WERI-Rb-1 (cell line): Measurements from ENCODE around the gene PUSL1.

ENCODE experiments used
- DNase-seq: peaks from one replicate; pipeline ENCODE4 v3.0.0-alpha.2; 2020
- H3K27ac ChIP-seq: fragments of 250-450 bp; sonication (Bioruptor Pico); 2 replicates; pipeline ENCODE4 v1.5.1; 2020; ENCODE audit warnings: mild to moderate bottlenecking, moderate library complexity
- H3K27me3 ChIP-seq: fragments of 250-450 bp; sonication (Bioruptor Pico); 2 replicates; pipeline ENCODE4 v1.5.1; 2021; ENCODE audit warnings: mild to moderate bottlenecking, low read depth, moderate library complexity; ENCODE audit not compliant: insufficient read depth, severe bottlenecking
- H3K36me3 ChIP-seq: fragments of 250-450 bp; sonication (Bioruptor Pico); 2 replicates; pipeline ENCODE4 v1.5.1; 2020; ENCODE audit warnings: mild to moderate bottlenecking, moderate library complexity
- H3K4me3 ChIP-seq: 2 replicates; pipeline ENCODE4 v1.5.1; 2011; ENCODE audit warnings: low read depth, mild to moderate bottlenecking, control low read depth, low read length
- H3K9me3 ChIP-seq: fragments of 250-450 bp; sonication (Bioruptor Pico); 2 replicates; pipeline ENCODE4 v1.5.1; 2021; ENCODE audit warnings: mild to moderate bottlenecking, moderate library complexity; ENCODE audit not compliant: severe bottlenecking
- CTCF ChIP-seq: IDR thresholded peaks from 2 replicates; pipeline ENCODE4 v1.5.1; 2011; ENCODE audit warnings: low read depth, mild to moderate bottlenecking, control low read depth, inconsistent platforms, low read length

Gene PUSL1

DNA sequence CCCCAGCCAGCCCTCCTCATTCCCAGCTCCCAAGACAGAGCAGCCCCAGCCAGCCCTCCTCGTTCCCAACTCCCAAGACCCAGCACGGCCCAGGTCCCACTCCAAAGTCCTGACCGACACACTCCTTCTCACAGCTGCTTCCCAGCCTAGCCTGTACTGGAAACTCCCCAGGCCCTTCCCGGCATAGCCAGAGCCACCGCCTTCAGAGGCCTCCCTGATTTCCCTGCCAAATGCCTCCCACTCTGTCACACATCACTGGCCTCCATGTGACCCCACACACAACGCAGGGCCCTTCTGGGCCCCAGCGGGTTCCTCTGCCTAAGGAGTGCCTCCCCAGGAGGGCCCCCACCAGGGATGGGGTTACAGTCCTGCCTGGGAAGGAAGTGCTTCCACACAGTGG, 37.6 kb upstream of the PUSL1 start:
- H3K36me3 ChIP-seq = peaks cover 52% of the 10 kb centered on the region
- DNase-seq = no peak
- H3K27ac ChIP-seq = no peak overlapping the region

DNA sequence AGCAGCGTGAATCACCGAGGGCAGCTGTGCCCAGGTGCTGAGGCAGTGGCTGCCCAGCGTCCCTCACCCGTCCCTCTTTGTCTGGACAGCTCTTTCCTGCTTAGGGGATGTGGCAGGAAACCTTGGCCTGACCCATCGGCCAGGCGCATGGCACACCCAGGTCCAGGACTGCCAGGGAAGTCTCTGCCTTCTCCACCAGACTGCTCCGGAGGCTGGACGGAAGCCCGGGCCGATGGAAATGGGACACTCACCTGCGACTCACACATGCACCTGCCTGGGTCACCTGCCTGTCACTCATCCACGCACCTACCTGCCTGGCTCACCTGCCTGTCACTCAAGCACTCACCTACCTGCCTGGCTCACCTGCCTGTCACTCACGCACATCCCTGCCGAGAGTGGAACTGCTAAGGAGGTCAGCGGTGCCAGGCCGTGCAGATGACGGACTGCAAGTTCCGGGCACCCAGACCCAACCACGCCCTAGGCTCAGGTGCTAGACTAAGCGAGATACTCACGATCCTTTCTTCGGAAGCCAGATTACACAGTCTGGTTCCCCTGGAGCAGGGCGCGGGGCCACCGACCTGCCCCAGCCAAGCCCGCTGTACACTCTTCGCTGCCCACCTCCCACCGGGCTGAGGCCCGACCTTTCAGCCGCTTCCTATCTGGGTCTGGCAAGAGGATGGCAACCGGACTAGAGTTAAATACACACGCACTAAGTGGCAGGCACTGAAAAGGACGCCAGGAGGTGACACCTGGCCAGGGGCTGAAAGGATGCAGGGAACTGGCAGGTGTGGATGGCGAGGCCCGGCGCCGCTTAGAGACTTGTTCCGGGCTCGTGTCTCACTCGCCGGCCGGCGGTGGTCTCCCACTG, 35.8 kb upstream of the PUSL1 start:
- peaks cover 37% of the 10 kb centered on the region for H3K36me3 ChIP-seq
- H3K4me3 ChIP-seq = peak overlapping the region; percentile 77
- H3K9me3 ChIP-seq = no peaks in the 10 kb centered on the region
- DNase-seq = no peak
- TF ChIP-seq CTCF = no peak
- peak overlapping the region; percentile 97 for H3K27ac ChIP-seq
- H3K27me3 ChIP-seq = no peaks in the 10 kb centered on the region

More for the DNA sequence above, 37.6 kb upstream of the PUSL1 start:
- Histone ChIP-seq H3K9me3 (no peaks in the 10 kb centered on the region), H3K4me3 (no peak overlapping the region), H3K27me3 (no peaks in the 10 kb centered on the region)
- TF ChIP-seq CTCF = no peak

- no peak for TF ChIP-seq CTCF
- DNase-seq = no peak
- Histone ChIP-seq H3K27ac (peak overlapping the region; percentile 97), H3K9me3 (no peaks in the 10 kb centered on the region), H3K27me3 (no peaks in the 10 kb centered on the region), H3K4me3 (peak overlapping the region; percentile 77), H3K36me3 (peaks cover 31% of the 10 kb centered on the region)
Measured at GRCh38 chr1:1273209-1273511, 35.2 kb upstream of the PUSL1 start.

DNA sequence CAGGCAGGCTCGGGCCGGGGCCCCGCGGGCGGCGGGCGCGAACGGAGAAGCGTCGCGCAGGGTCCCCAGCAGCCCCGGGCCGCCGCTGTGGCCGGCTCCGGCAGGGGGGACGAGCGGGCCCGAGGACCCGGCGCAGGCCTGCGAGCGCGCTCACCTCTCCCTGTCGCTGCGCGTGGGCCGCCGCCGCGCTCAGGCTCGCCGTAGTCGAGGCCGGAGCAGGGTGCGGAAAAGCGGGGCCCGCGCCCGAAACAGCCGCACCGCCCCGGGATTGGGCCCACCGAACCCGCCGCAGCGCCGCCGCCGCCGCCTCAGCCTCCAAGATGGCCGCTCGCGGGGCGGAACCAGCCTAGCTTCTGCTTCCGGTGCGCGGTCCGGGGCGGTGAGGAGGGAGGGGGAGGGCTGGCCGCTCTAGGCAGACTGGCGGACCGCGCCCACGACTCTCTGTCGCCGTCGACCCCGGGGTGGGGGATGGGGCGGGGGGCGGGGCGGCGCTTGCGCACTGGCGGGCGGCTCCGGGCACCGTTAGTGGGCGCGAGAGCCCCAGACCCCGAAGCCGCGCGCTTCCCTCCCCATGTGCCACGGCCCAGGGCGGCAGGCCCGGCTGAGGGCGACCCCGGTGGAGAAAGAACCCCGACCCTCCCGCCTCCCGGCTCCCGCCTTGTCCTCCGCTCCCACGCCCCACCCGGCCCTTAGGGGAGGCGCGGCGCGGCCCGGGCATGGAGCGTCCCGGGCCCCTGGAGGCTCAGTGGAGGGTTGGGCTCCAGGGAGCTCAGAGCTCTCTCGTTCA, 34.7 kb upstream of the PUSL1 start, which contains the start of gene UBE2J2:
TSS of gene UBE2J2 (minus strand) at position 343 of the 787 bp plus-strand sequence. CDS start 5,862 bp downstream, outside the sequence.
- peaks cover 25% of the 10 kb centered on the region for H3K36me3 ChIP-seq
- peak within 1 kb of the TSS; percentile 97 for H3K27ac ChIP-seq
- H3K4me3 ChIP-seq = peak within 1 kb of the TSS; percentile 77
- H3K27me3 ChIP-seq = no peaks in the 10 kb centered on the region
- TF ChIP-seq CTCF = no peak
- H3K9me3 ChIP-seq = no peaks in the 10 kb centered on the region
- DNase-seq = peak; percentile 93

- H3K27ac ChIP-seq = peak overlapping the region; percentile 97
- peak overlapping the region; percentile 77 for H3K4me3 ChIP-seq
- H3K36me3 ChIP-seq = peaks cover 24% of the 10 kb centered on the region
- no peak for TF ChIP-seq CTCF
- H3K27me3 ChIP-seq = no peaks in the 10 kb centered on the region
- DNase-seq = no peak
- no peaks in the 10 kb centered on the region for H3K9me3 ChIP-seq
Measured at GRCh38 chr1:1274299-1274930, 34.0 kb upstream of the PUSL1 start.
